IPS-20b (cell line): ENCODE data around the gene CUL3.
"Not testable (repeated sequence)": the region's sequence is repeated elsewhere in the genome, so short reads cannot be mapped to it uniquely, and the experiment has no call there.

Experiments used
- H3K27ac ChIP-seq: one replicate; pipeline ENCODE4 v1.5.1; 2013; ENCODE audit warnings: low read length
- H3K27me3 ChIP-seq: 2 replicates; pipeline ENCODE4 v1.6.1; 2013; ENCODE audit warnings: mild to moderate bottlenecking, low read length, inconsistent platforms; ENCODE audit not compliant: insufficient read depth
- H3K36me3 ChIP-seq: 2 replicates; pipeline ENCODE4 v1.6.1; 2013; ENCODE audit warnings: low read depth, mild to moderate bottlenecking, inconsistent platforms, low read length, moderate library complexity; ENCODE audit not compliant: insufficient read depth
- H3K4me1 ChIP-seq: 2 replicates; pipeline ENCODE4 v1.6.1; 2013; ENCODE audit warnings: mild to moderate bottlenecking, control low read depth, inconsistent platforms, low read length, moderate library complexity; ENCODE audit not compliant: insufficient read depth
- H3K4me3 ChIP-seq: 2 replicates; pipeline ENCODE4 v1.5.1; 2013; ENCODE audit warnings: mild to moderate bottlenecking, low read length, inconsistent platforms
- H3K9ac ChIP-seq: 2 replicates; pipeline ENCODE4 v1.6.1; 2013; ENCODE audit warnings: low read depth, mild to moderate bottlenecking, inconsistent platforms, low read length, moderate library complexity
- H3K9me3 ChIP-seq: 2 replicates; pipeline ENCODE4 v1.6.1; 2013; ENCODE audit warnings: mild to moderate bottlenecking, low read depth, low read length, inconsistent platforms; ENCODE audit not compliant: insufficient read depth

Gene CUL3

GRCh38 chr2:224532441-224532840 is 52.7 kb downstream of the CUL3 start:
- Histone ChIP-seq H3K9me3 (no peaks in the 10 kb centered on the region), H3K9ac (no peak overlapping the region), H3K27me3 (no peaks in the 10 kb centered on the region), H3K4me3 (no peak overlapping the region), H3K4me1 (peaks cover 3% of the 10 kb centered on the region; the same call in 1 of the 2 replicates), H3K27ac (no peak overlapping the region), H3K36me3 (peaks cover 28% of the 10 kb centered on the region; the same call in 1 of the 2 replicates)

GRCh38 chr2:224528171-224528570 is 57.0 kb downstream of the CUL3 start:
- H3K4me1 ChIP-seq = peaks cover 5% of the 10 kb centered on the region
- H3K9me3 ChIP-seq = no peaks in the 10 kb centered on the region
- H3K27me3 ChIP-seq = no peaks in the 10 kb centered on the region
- no peak overlapping the region for H3K27ac ChIP-seq
- no peak overlapping the region for H3K9ac ChIP-seq
- H3K4me3 ChIP-seq = no peak overlapping the region
- H3K36me3 ChIP-seq = peaks cover 23% of the 10 kb centered on the region

- Histone ChIP-seq H3K9me3 (no peaks in the 10 kb centered on the region), H3K4me1 (peaks cover 6% of the 10 kb centered on the region; the same call in 1 of the 2 replicates), H3K27me3 (no peaks in the 10 kb centered on the region), H3K9ac (no peak overlapping the region), H3K36me3 (peaks cover 10% of the 10 kb centered on the region), H3K27ac (no peak overlapping the region), H3K4me3 (no peak overlapping the region)
Measured at GRCh38 chr2:224525774-224526173, 59.4 kb downstream of the CUL3 start.

GRCh38 chr2:224524657-224525056 is 60.5 kb downstream of the CUL3 start:
- Histone ChIP-seq H3K27ac (no peak overlapping the region), H3K4me1 (peaks cover 12% of the 10 kb centered on the region; the same call in 1 of the 2 replicates)

GRCh38 chr2:224523626-224524577 is 61.3 kb downstream of the CUL3 start:
- Histone ChIP-seq H3K4me3 (no peak overlapping the region), H3K27me3 (no peaks in the 10 kb centered on the region), H3K4me1 (peaks cover 12% of the 10 kb centered on the region; the same call in 1 of the 2 replicates), H3K9ac (no peak overlapping the region), H3K27ac (no peak overlapping the region), H3K36me3 (peaks cover 3% of the 10 kb centered on the region; the same call in 1 of the 2 replicates), H3K9me3 (no peaks in the 10 kb centered on the region)

More at GRCh38 chr2:224524657-224525056, 60.5 kb downstream of the CUL3 start:
- Histone ChIP-seq H3K36me3 (peaks cover 6% of the 10 kb centered on the region), H3K27me3 (no peaks in the 10 kb centered on the region), H3K4me3 (no peak overlapping the region), H3K9me3 (no peaks in the 10 kb centered on the region), H3K9ac (no peak overlapping the region)

GRCh38 chr2:224522483-224522882 is 62.7 kb downstream of the CUL3 start:
- not testable (repeated sequence) for H3K9ac ChIP-seq, H3K27ac ChIP-seq
- H3K4me1 ChIP-seq = peaks cover 12% of the 10 kb centered on the region; the same call in 1 of the 2 replicates

GRCh38 chr2:224520064-224520463 is 65.1 kb downstream of the CUL3 start:
- Histone ChIP-seq H3K27me3 (no peaks in the 10 kb centered on the region), H3K36me3 (no peaks in the 10 kb centered on the region), H3K9me3 (no peaks in the 10 kb centered on the region), H3K27ac (no peak overlapping the region), H3K9ac (no peak overlapping the region), H3K4me1 (peaks cover 8% of the 10 kb centered on the region; the same call in 1 of the 2 replicates), H3K4me3 (no peak overlapping the region)

More at GRCh38 chr2:224522483-224522882, 62.7 kb downstream of the CUL3 start:
- H3K4me3 ChIP-seq, H3K9me3 ChIP-seq, H3K36me3 ChIP-seq, H3K27me3 ChIP-seq: not testable (repeated sequence)

GRCh38 chr2:224518806-224519580 is 66.2 kb downstream of the CUL3 start:
- H3K27ac ChIP-seq = no peak overlapping the region
- no peaks in the 10 kb centered on the region for H3K27me3 ChIP-seq
- H3K9me3 ChIP-seq = no peaks in the 10 kb centered on the region
- no peak overlapping the region for H3K9ac ChIP-seq
- H3K4me3 ChIP-seq = no peak overlapping the region
- H3K4me1 ChIP-seq = peaks cover 7% of the 10 kb centered on the region; the same call in 1 of the 2 replicates
- H3K36me3 ChIP-seq = peaks cover under 1% of the 10 kb centered on the region; the same call in 1 of the 2 replicates

GRCh38 chr2:224517963-224518362 is 67.2 kb downstream of the CUL3 start:
- Histone ChIP-seq H3K9ac (no peak overlapping the region), H3K4me1 (peaks cover 7% of the 10 kb centered on the region; the same call in 1 of the 2 replicates), H3K36me3 (peaks cover 9% of the 10 kb centered on the region), H3K4me3 (no peak overlapping the region), H3K9me3 (no peaks in the 10 kb centered on the region), H3K27me3 (no peaks in the 10 kb centered on the region), H3K27ac (no peak overlapping the region)

GRCh38 chr2:224516393-224516792 is 68.8 kb downstream of the CUL3 start:
- H3K9ac ChIP-seq, H3K27me3 ChIP-seq, H3K4me3 ChIP-seq, H3K27ac ChIP-seq, H3K4me1 ChIP-seq, H3K9me3 ChIP-seq: not testable (repeated sequence)
- H3K36me3 ChIP-seq = peaks cover 16% of the 10 kb centered on the region

GRCh38 chr2:224513991-224514390 is 71.2 kb downstream of the CUL3 start:
- no peak overlapping the region for H3K27ac ChIP-seq
- no peaks in the 10 kb centered on the region for H3K9me3 ChIP-seq
- H3K4me3 ChIP-seq = no peak overlapping the region
- H3K36me3 ChIP-seq = peaks cover 20% of the 10 kb centered on the region
- no peaks in the 10 kb centered on the region for H3K4me1 ChIP-seq
- H3K27me3 ChIP-seq = no peaks in the 10 kb centered on the region
- H3K9ac ChIP-seq = no peak overlapping the region
